GM19328 (cell line): Measurements from ENCODE around the gene SPATA9.
"Not testable (repeated sequence)": the region's sequence is repeated elsewhere in the genome, so short reads cannot be mapped to it uniquely, and the experiment has no call there.

Experiments used
- ATAC-seq: cut with Tn5 transposase; IDR thresholded peaks from one replicate; pipeline ENCODE4 v1.9.1; 2021; ENCODE audit warnings: mild to moderate bottlenecking, moderate library complexity; ENCODE audit not compliant: unreplicated experiment

The SPATA9 gene

GRCh38 chr5:95718203-95718602 lies 35.4 kb upstream of the SPATA9 start:
- peak; percentile 89 for ATAC-seq

GRCh38 chr5:95717439-95717838 lies 34.6 kb upstream of the SPATA9 start:
- no peak for ATAC-seq

- ATAC-seq = no peak
These were observed 33.1 kb upstream of the SPATA9 start for GRCh38 chr5:95715799-95716461.

GRCh38 chr5:95713960-95714710 lies 31.3 kb upstream of the SPATA9 start:
- ATAC-seq = no peak

- not testable (repeated sequence) for ATAC-seq
These were observed 30.5 kb upstream of the SPATA9 start for GRCh38 chr5:95713246-95713645.

GRCh38 chr5:95712347-95712958 lies 29.7 kb upstream of the SPATA9 start:
- no peak for ATAC-seq

DNA sequence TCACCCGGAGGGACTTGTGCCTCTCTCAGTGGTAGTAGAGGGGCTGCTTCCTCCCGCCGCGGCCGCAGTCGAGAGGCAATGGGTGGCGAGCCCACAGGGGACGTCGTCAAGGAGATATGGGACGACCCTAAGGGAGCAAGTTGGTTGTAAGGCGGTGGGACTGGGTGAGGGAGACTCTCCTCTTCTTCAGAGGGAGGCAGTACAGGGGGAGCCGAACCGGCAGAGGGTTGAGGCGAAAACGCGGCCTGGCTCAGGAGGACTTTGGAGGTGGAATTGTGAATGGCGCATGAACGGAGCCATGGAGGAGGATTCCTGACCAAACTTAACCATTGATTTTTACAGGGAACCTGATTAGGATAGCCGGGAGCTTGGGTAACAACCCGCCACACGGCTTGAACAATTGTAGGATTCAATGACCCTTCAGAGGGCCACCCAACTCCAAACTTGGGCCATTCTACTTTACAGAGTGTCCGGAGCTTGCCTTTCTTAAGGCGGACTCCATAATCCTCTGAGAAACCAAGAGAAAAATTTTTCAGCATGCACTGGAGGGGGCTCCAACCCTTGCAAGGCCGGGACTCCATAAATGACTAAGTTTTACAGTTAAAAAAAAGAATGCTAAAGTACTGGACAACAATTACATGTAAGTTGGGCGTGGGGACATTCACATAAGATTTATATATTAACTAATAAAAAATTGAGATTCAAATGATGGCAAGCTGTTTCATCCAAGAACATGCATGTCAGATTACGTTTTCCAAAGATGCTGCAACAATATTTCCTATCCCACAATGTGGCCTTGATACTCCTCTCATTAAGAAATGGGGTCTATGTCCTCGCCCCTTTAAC lies 28.9 kb upstream of the SPATA9 start:
- ATAC-seq = no peak

GRCh38 chr5:95710651-95711500 lies 28.1 kb upstream of the SPATA9 start:
- not testable (repeated sequence) for ATAC-seq

- ATAC-seq = no peak
These were observed 27.3 kb upstream of the SPATA9 start for GRCh38 chr5:95709967-95710650.

- no peak for ATAC-seq
These were observed 26.1 kb upstream of the SPATA9 start for GRCh38 chr5:95708876-95709275.

DNA sequence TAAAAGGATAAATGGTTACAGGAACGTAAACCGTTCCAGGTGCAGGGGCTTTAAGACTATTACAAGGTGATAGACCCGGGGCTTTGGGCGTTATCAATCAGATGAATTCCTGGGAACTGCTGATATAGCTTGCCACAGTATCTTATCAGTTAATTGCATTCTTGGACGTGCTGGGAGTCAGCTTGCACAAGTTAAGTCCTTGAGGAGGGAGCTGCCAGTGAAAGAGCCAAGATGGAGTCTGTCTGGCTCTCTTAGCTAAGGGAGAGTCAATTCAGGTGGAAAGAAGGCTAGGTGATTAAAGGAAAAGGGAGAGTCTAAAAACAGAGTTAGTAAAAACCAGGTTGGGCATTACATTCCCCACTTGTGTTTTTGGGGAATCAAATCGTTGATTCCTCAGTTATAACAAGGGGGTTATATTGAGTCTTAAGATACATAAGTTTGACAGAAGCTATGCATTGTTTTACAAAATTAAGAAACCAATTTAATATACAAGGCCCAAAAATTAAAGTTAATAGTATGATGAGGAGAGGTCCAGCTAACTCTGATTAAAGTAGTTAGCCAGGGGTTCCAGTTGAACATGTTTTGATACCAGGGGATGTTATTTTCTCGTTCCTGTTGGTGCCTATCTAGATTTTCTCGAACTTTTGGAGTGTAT lies 24.9 kb upstream of the SPATA9 start:
- not testable (repeated sequence) for ATAC-seq

- ATAC-seq = no peak
These were observed 24.3 kb upstream of the SPATA9 start for GRCh38 chr5:95707055-95707454.

- ATAC-seq = not testable (repeated sequence)
These were observed 23.4 kb upstream of the SPATA9 start for GRCh38 chr5:95706196-95706595.

DNA sequence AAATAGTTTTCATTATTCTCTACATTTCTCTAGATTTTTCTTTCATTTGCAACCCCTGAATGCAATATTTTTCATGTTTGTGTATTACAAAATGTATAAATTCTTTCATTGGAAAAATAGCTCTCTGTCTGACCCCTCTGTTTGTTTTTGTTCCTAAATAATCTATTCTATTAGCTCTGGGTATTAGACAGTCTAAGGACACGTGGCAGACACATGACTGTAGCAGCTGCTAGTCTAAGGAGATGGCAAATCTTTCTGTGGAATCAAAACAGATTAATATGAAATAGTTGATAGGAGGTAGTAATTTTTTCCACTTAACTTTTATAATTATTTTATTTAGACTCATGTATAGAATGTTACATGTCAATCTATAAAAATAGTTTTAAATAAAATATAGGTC lies 21.4 kb upstream of the SPATA9 start:
- ATAC-seq = no peak

DNA sequence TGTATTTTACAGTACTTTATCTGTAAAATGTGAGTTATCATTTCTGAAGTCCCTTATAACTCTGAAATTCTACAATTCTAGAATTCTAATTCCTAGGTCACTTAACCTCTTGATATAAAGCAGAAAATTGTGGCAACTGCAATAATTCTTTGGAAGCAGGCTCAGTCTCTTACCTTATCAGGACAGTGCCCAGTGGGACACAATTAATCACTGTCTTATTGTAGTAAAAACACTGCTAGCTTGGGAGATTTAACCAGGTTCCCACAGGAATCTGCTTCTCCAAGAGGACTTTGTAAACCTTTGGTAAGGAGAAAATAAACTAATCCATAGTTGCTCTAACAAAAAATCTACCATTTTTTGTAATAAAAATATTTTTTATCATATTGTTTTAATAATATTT lies 18.3 kb upstream of the SPATA9 start:
- no peak for ATAC-seq

- no peak for ATAC-seq
These were observed 16.5 kb upstream of the SPATA9 start for GRCh38 chr5:95699337-95699736.

- no peak for ATAC-seq
These were observed 15.2 kb upstream of the SPATA9 start for GRCh38 chr5:95697781-95698681.

GRCh38 chr5:95690333-95690732 lies 7.5 kb upstream of the SPATA9 start:
- no peak for ATAC-seq
